Keratinocyte (primary cell): Measurements from ENCODE around the gene CLDN1. TPM values are rescaled to one million over a fixed set of nuclear protein-coding genes. Genes with fewer than 3 reads are reported as not detected.

Experiments
- DNase-seq: peaks from one replicate; pipeline ENCODE4 v3.0.0-alpha.2; 2011; ENCODE audit warnings: low read depth, missing footprints, low spot score
- FAIRE-seq: peaks from 2 replicates; lab custom pipeline; 2011; peaks lifted over from hg19 to GRCh38; lab: Jason Lieb, UNC
- H2AFZ ChIP-seq: 2 replicates; pipeline ENCODE4 v1.6.0; 2012; ENCODE audit warnings: low read length, control low read depth, inconsistent platforms; ENCODE audit not compliant: control insufficient read depth
- H3K27ac ChIP-seq: 2 replicates; pipeline ENCODE4 v1.5.1; 2011; ENCODE audit warnings: low read length; ENCODE audit not compliant: control insufficient read depth, insufficient read depth
- H3K27me3 ChIP-seq: 3 replicates; pipeline ENCODE4 v1.6.0; 2011; ENCODE audit warnings: low read length; ENCODE audit not compliant: control insufficient read depth, insufficient read depth; ENCODE audit errors: extremely low read depth
- H3K36me3 ChIP-seq, 2 experiments: 2 replicates in 1 of 2; 3 replicates in 1 of 2; pipeline ENCODE4 v1.5.1; 2011; ENCODE audit warnings: low read length in 2 of 2, mild to moderate bottlenecking in 1 of 2; ENCODE audit not compliant: control insufficient read depth in 2 of 2, insufficient read depth in 2 of 2; ENCODE audit errors: extremely low read depth in 1 of 2
- H3K4me1 ChIP-seq: 3 replicates; pipeline ENCODE4 v1.5.1; 2011; ENCODE audit warnings: low read length; ENCODE audit not compliant: control insufficient read depth, insufficient read depth; ENCODE audit errors: extremely low read depth
- H3K4me2 ChIP-seq: 3 replicates; pipeline ENCODE4 v1.6.0; 2011; ENCODE audit warnings: low read depth, low read length; ENCODE audit not compliant: control insufficient read depth, insufficient read depth; ENCODE audit errors: extremely low read depth
- H3K4me3 ChIP-seq, 3 experiments: fragments of 200-600 bp in 1 of 3; sonication (generic) in 1 of 3; 2 replicates in 2 of 3; 3 replicates in 1 of 3; pipeline ENCODE4 v1.5.1; 2011 to 2016; ENCODE audit warnings: low read length in 3 of 3, mild to moderate bottlenecking in 3 of 3, control low read depth in 2 of 3, inconsistent platforms in 1 of 3, low read depth in 1 of 3, mixed read lengths in 1 of 3, mixed run types in 1 of 3, moderate library complexity in 1 of 3; ENCODE audit not compliant: control insufficient read depth in 2 of 3, insufficient read depth in 2 of 3; ENCODE audit errors: extremely low read depth in 1 of 3
- H3K79me2 ChIP-seq: 2 replicates; pipeline ENCODE4 v1.6.0; 2012; ENCODE audit warnings: low read length; ENCODE audit not compliant: control insufficient read depth, insufficient read depth
- H3K9ac ChIP-seq: 3 replicates; pipeline ENCODE4 v1.6.0; 2011; ENCODE audit warnings: low read length; ENCODE audit not compliant: control insufficient read depth, insufficient read depth; ENCODE audit errors: extremely low read depth
- H3K9me1 ChIP-seq: 3 replicates; pipeline ENCODE4 v1.6.0; 2011; ENCODE audit warnings: low read length; ENCODE audit not compliant: control insufficient read depth, insufficient read depth; ENCODE audit errors: extremely low read depth
- H3K9me3 ChIP-seq: 2 replicates; pipeline ENCODE4 v1.5.1; 2012; ENCODE audit warnings: low read depth, low read length; ENCODE audit not compliant: control insufficient read depth
- H4K20me1 ChIP-seq: 3 replicates; pipeline ENCODE4 v1.6.0; 2011; ENCODE audit warnings: low read length; ENCODE audit not compliant: control insufficient read depth, insufficient read depth; ENCODE audit errors: extremely low read depth
- CTCF ChIP-seq, 3 experiments: IDR thresholded peaks in 1 of 3; conservative IDR thresholded peaks in 1 of 3; optimal IDR thresholded peaks in 1 of 3; 2 replicates in 2 of 3; 3 replicates in 1 of 3; pipeline versions ENCODE3 to v1.5.1; 2011; ENCODE audit warnings: low read length in 3 of 3, mild to moderate bottlenecking in 3 of 3, moderate library complexity in 2 of 3, control low read depth in 1 of 3, inconsistent platforms in 1 of 3; ENCODE audit not compliant: insufficient read depth in 2 of 3; ENCODE audit errors: extremely low read depth in 1 of 3
- EZH2 ChIP-seq: IDR thresholded peaks from one replicate; pipeline ENCODE4 v1.6.1; 2012; ENCODE audit warnings: inconsistent platforms, mild to moderate bottlenecking, low read length, moderate library complexity
- dilution Hi-C: fragments of 300-500 bp; cut with MboI; formaldehyde crosslinking; loops from one replicate; pipeline ENCODE4 v1.7.0; 2020; ENCODE audit warnings: low sequenced_read_pairs; ENCODE audit not compliant: extremely low pct_ligation_motif_present
- polyA plus RNA-seq, 5 experiments: library from polyadenylated mRNA; depleted of rRNA in 3 of 5; stranded (reverse) in 3 of 5; stranded (forward) in 1 of 5; unstranded in 1 of 5; fragments of >200 nt; gene quantifications; 1 replicate in 1 of 5; 2 replicates in 3 of 5; 3 replicates in 1 of 5; pipeline versions ENCODE4 v1.2.1 to v1.2.3, GENCODE V29; 2011 to 2012; ENCODE audit warnings: missing spikeins in 2 of 5, low read depth in 1 of 5, low replicate concordance in 1 of 5

The CLDN1 gene
- polyA plus RNA-seq, 1 donor (not counting 4 experiments of a cell fraction or from before 2014, with no cell fraction given) = 218 TPM

DNA sequence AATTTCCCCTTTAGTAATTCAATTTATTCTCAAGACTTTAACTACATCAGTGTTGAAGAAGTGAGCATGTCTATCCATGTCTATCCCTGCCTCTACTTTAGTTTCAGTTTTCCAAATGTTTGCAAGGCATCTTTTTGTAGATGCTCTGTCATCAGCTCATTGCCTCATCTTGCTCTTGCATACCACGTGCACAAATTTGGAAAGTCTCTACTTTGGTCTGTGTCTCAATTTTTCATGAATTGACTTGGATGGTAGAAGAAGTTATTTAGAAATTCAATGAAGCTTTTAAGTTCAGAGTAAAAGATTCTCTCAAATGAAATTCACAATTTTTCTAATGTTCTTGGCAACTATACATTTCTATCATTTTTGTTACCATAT is 55.3 kb downstream of the CLDN1 start:
- Histone ChIP-seq H3K27me3 (no peaks in the 10 kb centered on the region), H2AFZ (no peak overlapping the region), H3K79me2 (no peaks in the 10 kb centered on the region), H3K4me1 (peaks cover 25% of the 10 kb centered on the region), H3K36me3 (no peaks in the 10 kb centered on the region), H3K4me2 (no peak overlapping the region), H3K9ac (no peak overlapping the region), H3K9me1 (no peaks in the 10 kb centered on the region), H3K27ac (peak overlapping the region; percentile 87), H3K4me3 (no peak overlapping the region), H4K20me1 (no peaks in the 10 kb centered on the region), H3K9me3 (no peaks in the 10 kb centered on the region)
- DNase-seq (no peak), FAIRE-seq (no peak)
- TF ChIP-seq EZH2 (no peak), CTCF (optimal IDR thresholded peaks at IDR 0.05 in 1 of 3, IDR thresholded peaks at IDR 0.05 in 1 of 3, conservative IDR thresholded peaks at IDR 0.05 in 1 of 3; ENCODE audit: extremely low read depth in 1 of 3, insufficient read depth in 2 of 3, low read length in 3 of 3) (no peak)
- dilution Hi-C loops = no loop called here

- Histone ChIP-seq H3K4me3 (no peak overlapping the region), H2AFZ (peak overlapping the region; percentile 43), H3K4me2 (peak overlapping the region; percentile 55), H3K36me3 (no peaks in the 10 kb centered on the region), H3K9me1 (no peaks in the 10 kb centered on the region), H3K4me1 (peaks cover 30% of the 10 kb centered on the region), H3K79me2 (no peaks in the 10 kb centered on the region), H3K9ac (peak overlapping the region; percentile 20), H4K20me1 (no peaks in the 10 kb centered on the region), H3K27ac (peak overlapping the region; percentile 87), H3K9me3 (no peaks in the 10 kb centered on the region), H3K27me3 (no peaks in the 10 kb centered on the region)
- dilution Hi-C loops = no loop called here
- no peak for TF ChIP-seq EZH2
- TF ChIP-seq CTCF (optimal IDR thresholded peaks at IDR 0.05 in 1 of 3, IDR thresholded peaks at IDR 0.05 in 1 of 3, conservative IDR thresholded peaks at IDR 0.05 in 1 of 3; ENCODE audit: extremely low read depth in 1 of 3, insufficient read depth in 2 of 3, low read length in 3 of 3) = no peak
- DNase-seq (no peak), FAIRE-seq (no peak)
These were observed 55.9 kb downstream of the CLDN1 start for GRCh38 chr3:190266265-190266912.
